Measurements from ENCODE around the gene CFAP70. TPM values are rescaled to one million over a fixed set of nuclear protein-coding genes. Genes with fewer than 3 reads are reported as not detected.

The CFAP70 gene
- total RNA-seq, 1 experiment from 2014 or later, result 0.10 TPM

DNA sequence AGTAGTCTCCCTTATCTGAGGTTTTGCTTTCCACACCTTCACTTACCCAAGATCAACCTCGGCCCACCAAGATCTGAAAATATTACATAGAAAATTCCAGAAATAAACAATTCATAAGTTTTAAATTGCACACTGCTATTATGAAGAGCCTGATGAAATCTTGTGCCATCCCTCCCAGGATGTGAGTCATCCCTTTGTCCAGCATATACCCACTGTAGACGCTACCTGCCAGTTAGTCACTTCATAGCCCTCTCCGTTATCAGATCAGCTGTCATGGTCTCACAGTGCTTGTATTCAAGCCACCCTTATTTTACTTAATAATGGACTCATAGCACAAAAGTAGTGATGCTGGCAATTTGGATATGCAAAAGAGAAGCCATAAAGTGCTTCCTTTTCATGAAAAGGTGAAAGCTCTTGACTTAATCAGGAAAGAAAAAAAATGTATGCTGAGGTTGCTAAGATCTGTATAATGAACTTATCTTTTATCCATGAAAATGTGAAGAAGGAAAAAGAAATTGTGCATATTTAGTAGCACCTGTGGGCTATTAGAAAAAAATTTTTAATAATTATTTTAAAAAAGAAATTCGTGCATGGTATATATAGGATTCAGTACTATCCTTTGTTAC, 96.4 kb downstream of the CFAP70 start:
- DNase-seq (ENCODE audit: low read depth, low spot score) (peak; percentile 85), ATAC-seq (peak; percentile 92)
- Histone ChIP-seq H3K4me1 (ENCODE audit: control insufficient read depth, insufficient read depth, low read length) (no peaks in the 10 kb centered on the region; the same call in 1 of the 2 replicates), H3K36me3 (ENCODE audit: control insufficient read depth, insufficient read depth, low read length) (no peaks in the 10 kb centered on the region), H3K4me3 (ENCODE audit: low read depth in 2 of 2, low read length in 2 of 2) (no peak overlapping the region), H3K9me3 (ENCODE audit: control insufficient read depth, insufficient read depth, low read depth, low read length) (0 out of 2 replicates have a peak, but pooled peaks cover 5% of the 10 kb centered on the region), H3K27me3 (ENCODE audit: control insufficient read depth, insufficient read depth, low read length) (no peaks in the 10 kb centered on the region; the same call in 1 of the 2 replicates), H3K27ac (ENCODE audit: low read length) (no peak overlapping the region; the same call in 1 of the 2 replicates)
- intact Hi-C loops (cut with micrococcal nuclease; ENCODE audit: unreplicated experiment), result loop anchor here (10.0 kb wide), 2 partner anchors 93 to 383 kb away; partner anchors contain the start of genes CFAP70 and MYOZ1
- POLR2A ChIA-PET, result no interaction called here
- in situ Hi-C loops (cut with HindIII; ENCODE audit: low pct_unique_long_range_greater_than_20kb, low sequenced_read_pairs), result no loop called here
- TF ChIP-seq, protein P1, sequence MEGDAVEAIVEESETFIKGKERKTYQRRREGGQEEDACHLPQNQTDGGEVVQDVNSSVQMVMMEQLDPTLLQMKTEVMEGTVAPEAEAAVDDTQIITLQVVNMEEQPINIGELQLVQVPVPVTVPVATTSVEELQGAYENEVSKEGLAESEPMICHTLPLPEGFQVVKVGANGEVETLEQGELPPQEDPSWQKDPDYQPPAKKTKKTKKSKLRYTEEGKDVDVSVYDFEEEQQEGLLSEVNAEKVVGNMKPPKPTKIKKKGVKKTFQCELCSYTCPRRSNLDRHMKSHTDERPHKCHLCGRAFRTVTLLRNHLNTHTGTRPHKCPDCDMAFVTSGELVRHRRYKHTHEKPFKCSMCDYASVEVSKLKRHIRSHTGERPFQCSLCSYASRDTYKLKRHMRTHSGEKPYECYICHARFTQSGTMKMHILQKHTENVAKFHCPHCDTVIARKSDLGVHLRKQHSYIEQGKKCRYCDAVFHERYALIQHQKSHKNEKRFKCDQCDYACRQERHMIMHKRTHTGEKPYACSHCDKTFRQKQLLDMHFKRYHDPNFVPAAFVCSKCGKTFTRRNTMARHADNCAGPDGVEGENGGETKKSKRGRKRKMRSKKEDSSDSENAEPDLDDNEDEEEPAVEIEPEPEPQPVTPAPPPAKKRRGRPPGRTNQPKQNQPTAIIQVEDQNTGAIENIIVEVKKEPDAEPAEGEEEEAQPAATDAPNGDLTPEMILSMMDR (IDR thresholded peaks at IDR 0.05), result no peak
- TF ChIP-seq TCF7L2 (IDR thresholded peaks at IDR 0.05; ENCODE audit: low read depth, low read length) (no peak), SIN3A (IDR thresholded peaks at IDR 0.05; ENCODE audit: borderline replicate concordance, insufficient read depth, low read depth, low read length) (no peak), POLR2AphosphoS5 (IDR thresholded peaks at IDR 0.05; ENCODE audit: low read depth, low read length) (no peak)
- TF ChIP-seq, protein P2, sequence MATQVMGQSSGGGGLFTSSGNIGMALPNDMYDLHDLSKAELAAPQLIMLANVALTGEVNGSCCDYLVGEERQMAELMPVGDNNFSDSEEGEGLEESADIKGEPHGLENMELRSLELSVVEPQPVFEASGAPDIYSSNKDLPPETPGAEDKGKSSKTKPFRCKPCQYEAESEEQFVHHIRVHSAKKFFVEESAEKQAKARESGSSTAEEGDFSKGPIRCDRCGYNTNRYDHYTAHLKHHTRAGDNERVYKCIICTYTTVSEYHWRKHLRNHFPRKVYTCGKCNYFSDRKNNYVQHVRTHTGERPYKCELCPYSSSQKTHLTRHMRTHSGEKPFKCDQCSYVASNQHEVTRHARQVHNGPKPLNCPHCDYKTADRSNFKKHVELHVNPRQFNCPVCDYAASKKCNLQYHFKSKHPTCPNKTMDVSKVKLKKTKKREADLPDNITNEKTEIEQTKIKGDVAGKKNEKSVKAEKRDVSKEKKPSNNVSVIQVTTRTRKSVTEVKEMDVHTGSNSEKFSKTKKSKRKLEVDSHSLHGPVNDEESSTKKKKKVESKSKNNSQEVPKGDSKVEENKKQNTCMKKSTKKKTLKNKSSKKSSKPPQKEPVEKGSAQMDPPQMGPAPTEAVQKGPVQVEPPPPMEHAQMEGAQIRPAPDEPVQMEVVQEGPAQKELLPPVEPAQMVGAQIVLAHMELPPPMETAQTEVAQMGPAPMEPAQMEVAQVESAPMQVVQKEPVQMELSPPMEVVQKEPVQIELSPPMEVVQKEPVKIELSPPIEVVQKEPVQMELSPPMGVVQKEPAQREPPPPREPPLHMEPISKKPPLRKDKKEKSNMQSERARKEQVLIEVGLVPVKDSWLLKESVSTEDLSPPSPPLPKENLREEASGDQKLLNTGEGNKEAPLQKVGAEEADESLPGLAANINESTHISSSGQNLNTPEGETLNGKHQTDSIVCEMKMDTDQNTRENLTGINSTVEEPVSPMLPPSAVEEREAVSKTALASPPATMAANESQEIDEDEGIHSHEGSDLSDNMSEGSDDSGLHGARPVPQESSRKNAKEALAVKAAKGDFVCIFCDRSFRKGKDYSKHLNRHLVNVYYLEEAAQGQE (IDR thresholded peaks at IDR 0.05; ENCODE audit: insufficient read depth in 1 of 2, low read depth in 2 of 2, low read length in 1 of 2), result no peak
- CTCF ChIA-PET, result no interaction called here
- no TSS peak for BruUV-seq (replicated peaks)

DNA sequence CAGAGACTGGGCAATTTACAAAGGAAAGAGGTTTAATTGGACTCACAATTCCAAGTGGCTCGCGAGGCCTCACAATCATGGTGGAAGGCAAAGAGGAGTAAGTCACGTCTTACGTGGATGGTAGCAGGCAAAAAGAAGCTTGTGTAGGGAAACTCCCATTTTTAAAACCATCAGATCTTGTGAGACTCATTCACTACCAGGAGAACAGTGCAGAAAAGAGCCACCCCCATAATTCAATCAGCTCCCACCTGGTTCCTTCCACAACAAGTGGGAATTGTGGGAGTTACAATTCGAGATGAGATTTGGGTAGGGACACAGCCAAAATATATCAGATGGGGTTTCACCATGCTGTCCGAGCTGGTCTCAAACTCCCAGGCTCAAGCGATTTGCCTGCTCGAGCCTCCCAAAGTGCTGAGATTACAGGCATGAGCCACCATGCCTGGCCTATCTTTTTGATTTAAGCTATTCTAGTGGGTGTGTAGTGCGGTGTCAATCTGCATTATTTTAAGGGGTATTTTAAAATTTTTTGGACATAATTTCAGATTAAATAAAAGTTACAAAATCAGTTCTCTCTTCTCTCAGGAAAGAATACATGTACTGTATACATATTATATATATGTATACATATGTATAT, 97.2 kb downstream of the CFAP70 start:
- DNase-seq (ENCODE audit: low read depth, low spot score) (no peak), ATAC-seq (no peak)
- POLR2A ChIA-PET, result no interaction called here
- in situ Hi-C loops (cut with HindIII; ENCODE audit: low pct_unique_long_range_greater_than_20kb, low sequenced_read_pairs), result no loop called here
- no TSS peak for BruUV-seq (replicated peaks)
- H3K4me1 ChIP-seq (ENCODE audit: control insufficient read depth, insufficient read depth, low read length), result no peaks in the 10 kb centered on the region; the same call in 1 of the 2 replicates
- intact Hi-C loops (cut with micrococcal nuclease; ENCODE audit: unreplicated experiment), result loop anchor here (10.0 kb wide), 2 partner anchors 93 to 383 kb away; partner anchors contain the start of genes CFAP70 and MYOZ1
- H3K4me3 ChIP-seq (ENCODE audit: low read depth in 2 of 2, low read length in 2 of 2), result no peak overlapping the region
- H3K36me3 ChIP-seq (ENCODE audit: control insufficient read depth, insufficient read depth, low read length), result no peaks in the 10 kb centered on the region
- CTCF ChIA-PET, result no interaction called here
- 0 out of 2 replicates have a peak, but pooled peaks cover 5% of the 10 kb centered on the region for H3K9me3 ChIP-seq (ENCODE audit: control insufficient read depth, insufficient read depth, low read depth, low read length)
- H3K27ac ChIP-seq (ENCODE audit: low read length), result no peak overlapping the region
- no peaks in the 10 kb centered on the region for H3K27me3 ChIP-seq (ENCODE audit: control insufficient read depth, insufficient read depth, low read length)
- TF ChIP-seq, protein P2 (IDR thresholded peaks at IDR 0.05; ENCODE audit: insufficient read depth in 1 of 2, low read depth in 2 of 2, low read length in 1 of 2), result no peak

Measured in Panc1 (cell line).